ENCODE results near the gene GSX2. TPM values are rescaled to one million over a fixed set of nuclear protein-coding genes. Genes with fewer than 3 reads are reported as not detected.

Gene GSX2
- total and polyA plus RNA-seq, 2 of the 13 experiments (the other 11 are each of a cell fraction or from before 2014, with no cell fraction given): not detected

GRCh38 chr4:54065282-54066087, 34.5 kb upstream of the GSX2 start (continued):
- TF ChIP-seq ZNF543 (CRISPR knock-in tag; IDR thresholded peaks at IDR 0.05): no peak
- TF ChIP-seq BRF2 (CRISPR knock-in tag; IDR thresholded peaks at IDR 0.05): no peak
- no peak for TF ChIP-seq ZNF652 (CRISPR knock-in tag; IDR thresholded peaks at IDR 0.05; ENCODE audit: borderline replicate concordance, low read depth)
- TF ChIP-seq ZFAT (CRISPR knock-in tag; conservative IDR thresholded peaks at IDR 0.05): no peak
- no peak for TF ChIP-seq MTF1 (CRISPR knock-in tag; IDR thresholded peaks at IDR 0.05)

GRCh38 chr4:54066088-54066415, 33.9 kb upstream of the GSX2 start:
- Histone ChIP-seq H2AFZ (ENCODE audit: low read length) (no peak overlapping the region), H4K20me1 (ENCODE audit: insufficient read depth, low read length) (peaks cover 18% of the 10 kb centered on the region; the same call in 1 of the 2 replicates), H3K4me2 (ENCODE audit: low read depth, low read length) (peak overlapping the region; percentile 73; the same call in 1 of the 2 replicates), H3K9ac (ENCODE audit: insufficient read depth, low read depth, low read length) (no peak overlapping the region), H3K9me3 (ENCODE audit: low read length) (no peaks in the 10 kb centered on the region), H3K79me2 (ENCODE audit: insufficient read depth, low read length) (peaks cover 32% of the 10 kb centered on the region), H3K27ac (ENCODE audit: extremely low read length, insufficient read depth, low read length) (no peak overlapping the region), H3K36me3 (replicated peaks in 1 of 2; ENCODE audit: control insufficient read depth in 1 of 2, insufficient read depth in 2 of 2, low read length in 2 of 2) (no peaks in the 10 kb centered on the region), H3K27me3 (ENCODE audit: control insufficient read depth in 1 of 2, insufficient read depth in 2 of 2, low read length in 2 of 2) (no peaks in the 10 kb centered on the region; a peak in 1 of 5 replicates), H3K4me1 (ENCODE audit: insufficient read depth, low read length) (peaks cover 33% of the 10 kb centered on the region), H3K4me3 (replicated peaks in 1 of 3; ENCODE audit: insufficient read depth in 1 of 3, low read depth in 2 of 3, low read length in 3 of 3) (no peak overlapping the region)
- no TSS peak for BruUV-seq (replicated peaks)
- DNase-seq (ENCODE audit: low spot score) (no peak), ATAC-seq (no peak), FAIRE-seq (no peak)
- TF ChIP-seq ZNF768 (CRISPR knock-in tag; IDR thresholded peaks at IDR 0.05) (peak; percentile 86), ZFX (CRISPR knock-in tag; IDR thresholded peaks at IDR 0.05; ENCODE audit: low read depth) (no peak)
- intact Hi-C loops (cut with micrococcal nuclease; ENCODE audit: unreplicated experiment): no loop called here
- POLR2A ChIA-PET: interaction anchor here (0.7 kb wide), 1 partner anchor 25 kb away, joined by 4 read pairs; no protein-coding TSS in a partner anchor
- CTCF ChIA-PET (ENCODE audit: low intra/inter-chr PET ratio, low total read pairs): no interaction called here
- in situ Hi-C loops (cut with HindIII; ENCODE audit: extremely low pct_ligation_motif_present, low pct_unique_long_range_greater_than_20kb): no loop called here
- WGBS (ENCODE audit: low lambda C conversion rate): 96% methylated on average over 2 of the region's 2 CpGs

Data from HepG2 (cell line).